Measurements from ENCODE around the gene EBPL. TPM values are rescaled to one million over a fixed set of nuclear protein-coding genes. Genes with fewer than 3 reads are reported as not detected.
A peak's percentile ranks its signal among the peaks of the same experiment; 100 is the strongest.

Gene EBPL
- total and polyA plus RNA-seq, 9 donors = 16.4 to 34.2 (median 26.1) TPM

GRCh38 chr13:49653478-49653877, 37.8 kb downstream of the EBPL start:
- DNase-seq = no peak
- Histone ChIP-seq H3K4me1 (ENCODE audit: control insufficient read depth, insufficient read depth, low read length) (peaks cover 32% of the 10 kb centered on the region), H3K36me3 (ENCODE audit: control insufficient read depth, insufficient read depth, low read length) (peaks cover 4% of the 10 kb centered on the region), H3K4me3 (ENCODE audit: low read length) (no peak overlapping the region), H3K9me3 (replicated peaks; ENCODE audit: control insufficient read depth, low read depth, low read length) (no peaks in the 10 kb centered on the region), H3K27me3 (ENCODE audit: control insufficient read depth, insufficient read depth, low read length) (no peaks in the 10 kb centered on the region), H3K27ac (ENCODE audit: low read length) (no peak overlapping the region)

- Histone ChIP-seq H3K4me1 (ENCODE audit: control insufficient read depth, insufficient read depth, low read length) (peaks cover 32% of the 10 kb centered on the region), H3K9me3 (replicated peaks; ENCODE audit: control insufficient read depth, low read depth, low read length) (no peaks in the 10 kb centered on the region), H3K27me3 (ENCODE audit: control insufficient read depth, insufficient read depth, low read length) (no peaks in the 10 kb centered on the region), H3K27ac (ENCODE audit: low read length) (peak overlapping the region; percentile 90), H3K4me3 (ENCODE audit: low read length) (no peak overlapping the region), H3K36me3 (ENCODE audit: control insufficient read depth, insufficient read depth, low read length) (peaks cover 4% of the 10 kb centered on the region)
- WGBS (ENCODE audit: insufficient coverage) = no CpG with 5 or more reads among the region's 16 CpGs
- peak; percentile 80 for DNase-seq
Measured at GRCh38 chr13:49652355-49653305, 38.7 kb downstream of the EBPL start.

DNA sequence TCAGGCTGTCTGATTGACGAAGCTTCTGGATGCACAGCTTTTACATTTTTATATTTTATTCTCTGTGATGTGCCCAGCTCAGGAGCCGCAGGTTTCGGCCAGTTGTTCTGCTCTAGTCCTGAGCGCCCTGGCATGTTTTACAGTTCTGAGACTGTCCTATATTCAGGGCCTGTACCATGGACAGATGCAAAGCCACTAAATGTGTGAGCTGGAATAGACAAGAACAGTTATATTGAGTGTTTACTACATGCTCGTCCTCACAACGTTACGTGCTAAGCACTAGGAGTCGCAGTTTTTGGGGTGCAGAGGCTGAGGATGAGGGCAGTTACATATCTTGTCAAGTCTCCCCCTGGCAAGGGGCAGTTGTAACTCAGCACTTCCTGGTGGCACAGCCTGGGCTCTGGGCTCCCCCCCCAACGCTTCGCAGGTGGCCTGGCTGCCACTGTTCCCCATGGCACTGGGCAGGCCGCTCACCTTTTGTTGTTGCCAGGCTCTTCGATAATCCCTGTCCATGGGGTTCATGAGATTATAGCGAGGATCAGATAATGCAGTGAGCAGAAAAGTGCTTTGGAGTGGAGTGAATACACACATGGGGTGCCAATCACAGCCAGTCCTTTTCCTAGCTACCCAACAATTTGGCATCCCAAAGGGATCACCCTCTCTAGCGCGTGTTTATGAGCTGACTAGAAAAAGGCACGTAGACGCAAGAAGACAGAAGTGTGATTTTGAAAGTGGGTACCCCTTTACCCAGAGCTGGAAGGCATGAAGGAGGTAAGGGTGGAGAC, 39.5 kb downstream of the EBPL start:
- WGBS (ENCODE audit: insufficient coverage) = 75% methylated on average over 7 of the region's 17 CpGs
- no peaks in the 10 kb centered on the region for H3K27me3 ChIP-seq (ENCODE audit: control insufficient read depth, insufficient read depth, low read length)

DNA sequence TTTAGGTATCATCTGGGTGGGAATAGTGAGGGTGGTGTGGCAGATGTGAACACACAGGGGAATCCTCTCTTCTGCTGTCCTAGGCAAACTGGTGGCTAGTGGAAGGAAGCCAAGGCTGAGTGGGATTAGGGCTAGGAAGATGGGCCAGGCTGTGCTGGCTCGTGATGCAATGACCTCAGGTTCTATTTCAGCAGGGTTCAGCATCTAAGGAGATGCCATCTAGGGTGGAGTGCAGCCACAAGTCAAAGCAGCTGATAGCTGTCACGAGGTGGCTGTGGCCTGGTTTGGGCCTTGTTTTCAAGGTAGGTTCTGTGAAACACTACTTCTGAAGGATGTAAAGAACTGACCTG, 41.3 kb downstream of the EBPL start:
- Histone ChIP-seq H3K4me3 (ENCODE audit: low read length) (no peak overlapping the region), H3K9me3 (replicated peaks; ENCODE audit: control insufficient read depth, low read depth, low read length) (no peaks in the 10 kb centered on the region), H3K4me1 (ENCODE audit: control insufficient read depth, insufficient read depth, low read length) (peaks cover 32% of the 10 kb centered on the region), H3K36me3 (ENCODE audit: control insufficient read depth, insufficient read depth, low read length) (no peaks in the 10 kb centered on the region), H3K27me3 (ENCODE audit: control insufficient read depth, insufficient read depth, low read length) (no peaks in the 10 kb centered on the region), H3K27ac (ENCODE audit: low read length) (no peak overlapping the region)
- DNase-seq = peak; percentile 31
- 72% methylated on average over 2 of the region's 2 CpGs for WGBS (ENCODE audit: insufficient coverage)

More for the DNA sequence above, 39.5 kb downstream of the EBPL start:
- H3K4me3 ChIP-seq (ENCODE audit: low read length) = no peak overlapping the region
- H3K27ac ChIP-seq (ENCODE audit: low read length) = peak overlapping the region; percentile 90
- peak; percentile 25 for DNase-seq
- no peaks in the 10 kb centered on the region for H3K9me3 ChIP-seq (replicated peaks; ENCODE audit: control insufficient read depth, low read depth, low read length)
- H3K4me1 ChIP-seq (ENCODE audit: control insufficient read depth, insufficient read depth, low read length) = peaks cover 32% of the 10 kb centered on the region
- H3K36me3 ChIP-seq (ENCODE audit: control insufficient read depth, insufficient read depth, low read length) = no peaks in the 10 kb centered on the region

DNA sequence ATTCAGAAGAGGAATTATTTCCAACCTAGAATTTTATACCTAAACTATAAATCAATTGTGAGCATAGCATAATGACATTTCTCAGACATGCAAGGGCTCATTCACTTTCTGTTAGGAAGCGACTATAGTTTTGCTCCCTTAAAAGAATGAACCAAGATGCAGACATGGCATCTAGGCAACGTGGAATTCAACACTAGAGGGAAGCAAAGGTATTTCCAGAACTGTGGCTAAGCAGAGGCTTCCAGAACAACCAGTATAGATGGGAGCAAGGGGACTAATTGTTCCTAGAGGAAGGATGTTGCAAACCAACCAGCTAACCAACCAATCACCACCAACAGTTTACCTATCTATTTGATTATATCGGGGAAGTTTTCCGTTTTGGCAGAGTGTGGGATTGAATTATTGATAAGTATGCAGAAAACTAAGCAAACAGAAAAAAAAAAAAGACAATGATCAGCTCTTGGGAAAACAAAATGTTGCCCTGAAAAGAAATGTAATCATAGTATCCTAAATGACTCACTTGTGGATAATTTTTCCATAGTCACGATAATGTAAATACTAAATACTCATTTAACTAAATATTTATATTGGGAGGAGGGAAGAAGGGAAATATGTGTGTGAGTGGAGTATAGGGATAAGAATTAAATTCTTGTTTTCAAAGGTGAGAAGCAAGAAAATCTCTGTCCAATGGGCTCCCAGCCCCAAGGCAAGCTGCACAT, 41.9 kb downstream of the EBPL start:
- H3K27ac ChIP-seq (ENCODE audit: low read length) = no peak overlapping the region
- peaks cover 32% of the 10 kb centered on the region for H3K4me1 ChIP-seq (ENCODE audit: control insufficient read depth, insufficient read depth, low read length)
- no peaks in the 10 kb centered on the region for H3K9me3 ChIP-seq (replicated peaks; ENCODE audit: control insufficient read depth, low read depth, low read length)
- WGBS (ENCODE audit: insufficient coverage) = no CpG with 5 or more reads among the region's 5 CpGs
- H3K27me3 ChIP-seq (ENCODE audit: control insufficient read depth, insufficient read depth, low read length) = no peaks in the 10 kb centered on the region
- no peak overlapping the region for H3K4me3 ChIP-seq (ENCODE audit: low read length)
- peak; percentile 31 for DNase-seq
- no peaks in the 10 kb centered on the region for H3K36me3 ChIP-seq (ENCODE audit: control insufficient read depth, insufficient read depth, low read length)

DNA sequence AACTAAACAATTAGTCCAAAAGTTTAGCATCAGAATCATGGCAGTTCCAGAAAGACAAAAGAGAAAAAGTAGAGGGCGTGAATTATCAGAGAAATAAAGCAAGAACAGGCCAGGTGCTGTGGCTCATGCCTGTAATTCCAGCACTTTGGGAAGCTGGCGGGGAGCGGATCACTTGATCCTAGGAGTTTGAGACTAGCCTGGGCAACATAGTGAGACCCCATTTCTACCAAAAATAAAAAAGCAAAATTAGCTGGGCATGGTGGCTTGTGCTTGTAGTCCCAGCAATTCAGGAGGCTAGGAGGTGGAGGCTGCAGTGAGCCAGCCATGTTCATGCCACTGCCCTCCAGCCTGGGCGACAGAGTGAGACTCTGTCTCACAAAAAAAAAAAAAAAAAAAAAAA, 44.6 kb downstream of the EBPL start:
- no peak for DNase-seq
- H3K27me3 ChIP-seq (ENCODE audit: control insufficient read depth, insufficient read depth, low read length) = no peaks in the 10 kb centered on the region
- H3K36me3 ChIP-seq (ENCODE audit: control insufficient read depth, insufficient read depth, low read length) = no peaks in the 10 kb centered on the region
- no peaks in the 10 kb centered on the region for H3K9me3 ChIP-seq (replicated peaks; ENCODE audit: control insufficient read depth, low read depth, low read length)
- 100% methylated on average over 1 of the region's 4 CpGs for WGBS (ENCODE audit: insufficient coverage)
- no peak overlapping the region for H3K4me3 ChIP-seq (ENCODE audit: low read length)
- no peak overlapping the region for H3K27ac ChIP-seq (ENCODE audit: low read length)
- H3K4me1 ChIP-seq (ENCODE audit: control insufficient read depth, insufficient read depth, low read length) = peaks cover 17% of the 10 kb centered on the region

DNA sequence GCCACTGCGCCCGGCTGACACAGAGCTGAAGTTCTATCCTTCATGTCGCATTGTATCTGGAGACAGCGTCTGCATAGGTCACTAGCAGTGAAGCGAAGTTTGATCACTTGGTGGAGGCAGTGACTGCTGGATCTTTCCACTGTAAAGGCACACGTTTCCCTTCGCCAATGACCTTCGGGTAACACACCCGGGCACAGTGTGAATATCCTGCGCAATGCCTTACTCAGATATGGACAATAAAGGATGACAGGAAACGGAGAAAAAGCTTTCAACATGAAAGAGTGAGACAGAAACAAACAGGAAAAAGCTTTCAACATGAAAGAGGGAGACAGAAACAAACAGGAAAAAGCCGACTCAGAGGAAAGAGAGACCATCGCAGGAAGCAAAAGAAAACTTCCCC, 45.8 kb downstream of the EBPL start:
- Histone ChIP-seq H3K27ac (ENCODE audit: low read length) (no peak overlapping the region), H3K27me3 (ENCODE audit: control insufficient read depth, insufficient read depth, low read length) (no peaks in the 10 kb centered on the region), H3K4me3 (ENCODE audit: low read length) (no peak overlapping the region), H3K4me1 (ENCODE audit: control insufficient read depth, insufficient read depth, low read length) (peaks cover 7% of the 10 kb centered on the region), H3K36me3 (ENCODE audit: control insufficient read depth, insufficient read depth, low read length) (no peaks in the 10 kb centered on the region), H3K9me3 (replicated peaks; ENCODE audit: control insufficient read depth, low read depth, low read length) (no peaks in the 10 kb centered on the region)
- 83% methylated on average over 11 of the region's 13 CpGs for WGBS (ENCODE audit: insufficient coverage)
- no peak for DNase-seq

DNA sequence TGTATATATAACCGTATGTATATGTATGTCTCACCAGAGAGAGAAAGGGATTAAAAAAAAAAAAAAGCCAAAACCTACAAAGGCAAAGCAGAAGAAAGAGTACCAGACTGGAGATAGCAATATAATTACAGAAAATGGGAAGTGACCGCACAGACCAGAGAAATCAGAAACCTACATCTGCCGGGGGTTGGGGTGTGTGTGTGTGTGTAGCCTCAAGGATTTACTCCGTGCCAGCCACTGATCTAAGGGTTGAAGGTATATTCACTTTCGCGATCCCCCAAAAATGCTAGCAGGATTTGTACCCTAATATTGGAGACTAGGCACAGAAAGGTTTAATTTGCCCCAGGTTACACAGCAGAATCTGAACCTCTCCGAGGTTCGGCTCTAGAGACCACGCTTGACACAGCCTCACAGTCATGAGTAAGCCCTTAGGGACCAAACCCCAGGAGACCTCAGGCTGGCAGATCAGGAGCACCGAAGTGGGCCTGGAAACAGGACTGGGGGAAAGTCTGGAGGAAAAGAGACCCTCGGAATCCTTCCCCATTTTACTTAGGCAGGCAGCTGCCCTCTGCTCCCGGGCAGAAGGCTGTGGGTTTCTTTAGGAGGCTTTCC, 48.1 kb downstream of the EBPL start:
- Histone ChIP-seq H3K36me3 (ENCODE audit: control insufficient read depth, insufficient read depth, low read length) (no peaks in the 10 kb centered on the region), H3K9me3 (replicated peaks; ENCODE audit: control insufficient read depth, low read depth, low read length) (no peaks in the 10 kb centered on the region), H3K27me3 (ENCODE audit: control insufficient read depth, insufficient read depth, low read length) (no peaks in the 10 kb centered on the region), H3K27ac (ENCODE audit: low read length) (no peak overlapping the region), H3K4me3 (ENCODE audit: low read length) (no peak overlapping the region), H3K4me1 (ENCODE audit: control insufficient read depth, insufficient read depth, low read length) (no peaks in the 10 kb centered on the region)
- WGBS (ENCODE audit: insufficient coverage) = 88% methylated on average over 7 of the region's 12 CpGs
- peak; percentile 24 for DNase-seq

DNA sequence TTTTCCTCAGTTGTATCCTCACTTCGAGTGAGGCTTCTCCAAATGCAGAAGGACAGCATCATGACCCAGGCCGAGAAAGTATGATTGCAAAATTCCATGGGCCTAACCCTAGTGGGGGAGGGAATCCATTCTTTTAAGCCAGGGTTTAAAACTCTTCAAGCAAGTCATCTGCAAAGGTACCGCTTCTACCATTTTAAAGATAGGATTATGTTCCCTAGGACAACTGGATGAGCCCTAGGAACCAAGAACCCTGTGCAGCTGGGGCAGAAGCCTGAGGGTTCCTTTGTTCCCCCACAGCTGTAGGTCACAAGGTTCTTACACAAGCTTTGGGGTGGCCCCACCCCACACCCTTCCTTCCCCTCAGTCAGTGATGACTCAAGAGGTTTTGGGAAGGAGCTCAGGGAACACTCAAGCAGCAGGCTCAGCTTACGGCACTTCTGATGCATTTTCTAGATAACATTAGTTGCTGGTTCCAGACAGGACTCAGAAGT, 49.4 kb downstream of the EBPL start:
- no peaks in the 10 kb centered on the region for H3K36me3 ChIP-seq (ENCODE audit: control insufficient read depth, insufficient read depth, low read length)
- WGBS (ENCODE audit: insufficient coverage) = no CpG with 5 or more reads among the region's 4 CpGs
- H3K4me3 ChIP-seq (ENCODE audit: low read length) = no peak overlapping the region
- H3K4me1 ChIP-seq (ENCODE audit: control insufficient read depth, insufficient read depth, low read length) = no peaks in the 10 kb centered on the region
- no peaks in the 10 kb centered on the region for H3K27me3 ChIP-seq (ENCODE audit: control insufficient read depth, insufficient read depth, low read length)
- H3K9me3 ChIP-seq (replicated peaks; ENCODE audit: control insufficient read depth, low read depth, low read length) = no peaks in the 10 kb centered on the region
- H3K27ac ChIP-seq (ENCODE audit: low read length) = no peak overlapping the region
- peak; percentile 76 for DNase-seq

Data from muscle of leg (tissue), 11 donors.